ENCODE data around the gene DDIAS. TPM values are rescaled to one million over a fixed set of nuclear protein-coding genes. Genes with fewer than 3 reads are reported as not detected.
"Not testable (repeated sequence)": the region's sequence is repeated elsewhere in the genome, so short reads cannot be mapped to it uniquely, and the experiment has no call there.

The DDIAS gene
- total RNA-seq, 1 donor = 5.6 TPM

DNA sequence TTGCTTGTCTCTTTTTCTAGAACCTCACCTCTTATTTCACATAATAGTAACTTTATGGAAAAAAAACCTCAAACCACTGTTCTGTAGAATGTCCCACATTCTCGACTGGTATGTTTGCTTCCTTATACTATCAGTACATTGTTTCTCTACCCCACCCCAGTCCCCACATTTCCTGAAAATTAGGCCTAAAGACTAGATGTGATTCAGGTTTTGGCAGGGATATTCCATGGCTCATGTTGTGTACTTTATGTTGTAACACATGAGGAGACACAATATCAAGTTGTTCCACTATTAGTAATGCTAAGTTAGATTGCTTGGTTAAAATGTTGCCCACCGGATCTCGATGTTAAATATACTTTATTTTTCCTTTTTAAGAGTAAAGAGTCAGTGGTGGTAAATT is 34.7 kb downstream of the DDIAS start:
- no peak for DNase-seq (ENCODE audit: low read depth)
- H3K4me3 ChIP-seq (ENCODE audit: low read depth, low read length) = no peak overlapping the region
- TF ChIP-seq, protein P1, sequence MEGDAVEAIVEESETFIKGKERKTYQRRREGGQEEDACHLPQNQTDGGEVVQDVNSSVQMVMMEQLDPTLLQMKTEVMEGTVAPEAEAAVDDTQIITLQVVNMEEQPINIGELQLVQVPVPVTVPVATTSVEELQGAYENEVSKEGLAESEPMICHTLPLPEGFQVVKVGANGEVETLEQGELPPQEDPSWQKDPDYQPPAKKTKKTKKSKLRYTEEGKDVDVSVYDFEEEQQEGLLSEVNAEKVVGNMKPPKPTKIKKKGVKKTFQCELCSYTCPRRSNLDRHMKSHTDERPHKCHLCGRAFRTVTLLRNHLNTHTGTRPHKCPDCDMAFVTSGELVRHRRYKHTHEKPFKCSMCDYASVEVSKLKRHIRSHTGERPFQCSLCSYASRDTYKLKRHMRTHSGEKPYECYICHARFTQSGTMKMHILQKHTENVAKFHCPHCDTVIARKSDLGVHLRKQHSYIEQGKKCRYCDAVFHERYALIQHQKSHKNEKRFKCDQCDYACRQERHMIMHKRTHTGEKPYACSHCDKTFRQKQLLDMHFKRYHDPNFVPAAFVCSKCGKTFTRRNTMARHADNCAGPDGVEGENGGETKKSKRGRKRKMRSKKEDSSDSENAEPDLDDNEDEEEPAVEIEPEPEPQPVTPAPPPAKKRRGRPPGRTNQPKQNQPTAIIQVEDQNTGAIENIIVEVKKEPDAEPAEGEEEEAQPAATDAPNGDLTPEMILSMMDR (IDR thresholded peaks at IDR 0.05; ENCODE audit: insufficient read depth, low read depth, low read length) = no peak

DNA sequence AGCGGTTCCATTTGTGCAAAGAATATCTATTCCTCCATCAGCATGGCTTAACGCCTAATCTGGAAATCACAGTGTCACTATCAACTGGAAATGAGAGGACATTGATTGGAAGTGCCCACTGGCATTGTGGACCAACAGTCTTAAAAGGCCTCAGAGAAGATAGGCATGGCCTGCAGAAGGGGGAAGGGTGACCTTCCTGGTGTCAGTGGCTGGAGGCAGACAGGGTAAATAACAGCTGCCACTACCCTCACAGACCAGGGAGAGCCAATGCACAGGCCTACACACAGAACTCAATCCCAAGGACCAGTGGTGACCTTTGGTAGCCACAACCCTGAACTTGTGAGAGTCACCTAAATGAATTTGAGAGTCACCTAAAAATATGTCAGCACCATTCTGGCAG is 36.0 kb downstream of the DDIAS start:
- DNase-seq (ENCODE audit: low read depth) = no peak
- no peak overlapping the region for H3K4me3 ChIP-seq (ENCODE audit: low read depth, low read length)
- TF ChIP-seq, protein P1 (IDR thresholded peaks at IDR 0.05; ENCODE audit: insufficient read depth, low read depth, low read length) = no peak

GRCh38 chr11:82939456-82939855 is 37.9 kb downstream of the DDIAS start:
- TF ChIP-seq, protein P1 (IDR thresholded peaks at IDR 0.05; ENCODE audit: insufficient read depth, low read depth, low read length) = no peak
- DNase-seq (ENCODE audit: low read depth) = no peak
- H3K4me3 ChIP-seq (ENCODE audit: low read depth, low read length) = no peak overlapping the region

GRCh38 chr11:82942376-82942775 is 40.8 kb downstream of the DDIAS start:
- H3K4me3 ChIP-seq (ENCODE audit: low read depth, low read length) = no peak overlapping the region
- TF ChIP-seq, protein P1 (IDR thresholded peaks at IDR 0.05; ENCODE audit: insufficient read depth, low read depth, low read length) = no peak
- DNase-seq (ENCODE audit: low read depth) = no peak

- not testable (repeated sequence) for DNase-seq (ENCODE audit: low read depth); H3K4me3 ChIP-seq (ENCODE audit: low read depth, low read length)
These were observed 41.9 kb downstream of the DDIAS start for GRCh38 chr11:82943430-82943829.

- H3K4me3 ChIP-seq (ENCODE audit: low read depth, low read length) = no peak overlapping the region
- DNase-seq (ENCODE audit: low read depth) = no peak
- TF ChIP-seq, protein P1 (IDR thresholded peaks at IDR 0.05; ENCODE audit: insufficient read depth, low read depth, low read length) = no peak
These were observed 42.7 kb downstream of the DDIAS start for GRCh38 chr11:82944198-82944597.

- not testable (repeated sequence) for DNase-seq (ENCODE audit: low read depth)
These were observed 43.5 kb downstream of the DDIAS start for GRCh38 chr11:82945041-82945440.

GRCh38 chr11:82945682-82946081 is 44.1 kb downstream of the DDIAS start:
- TF ChIP-seq, protein P1 (IDR thresholded peaks at IDR 0.05; ENCODE audit: insufficient read depth, low read depth, low read length) = no peak
- DNase-seq (ENCODE audit: low read depth) = no peak
- H3K4me3 ChIP-seq (ENCODE audit: low read depth, low read length) = no peak overlapping the region

More at GRCh38 chr11:82945041-82945440, 43.5 kb downstream of the DDIAS start:
- H3K4me3 ChIP-seq (ENCODE audit: low read depth, low read length) = not testable (repeated sequence)

Measured in fibroblast of villous mesenchyme (primary cell).